Activated CD4-positive, alpha-beta T cell treated with anti-CD3 and anti-CD28 coated beads for 24 hours (primary cell): ENCODE data around the gene STOX1.
"Not testable (repeated sequence)": the region's sequence is repeated elsewhere in the genome, so short reads cannot be mapped to it uniquely, and the experiment has no call there.

Experiments used
- DNase-seq, 2 donors: peaks; one replicate each; pipeline ENCODE4 v3.0.0-alpha.2; 2020; ENCODE audit warnings: low read depth in 2 of 2

Gene STOX1

DNA sequence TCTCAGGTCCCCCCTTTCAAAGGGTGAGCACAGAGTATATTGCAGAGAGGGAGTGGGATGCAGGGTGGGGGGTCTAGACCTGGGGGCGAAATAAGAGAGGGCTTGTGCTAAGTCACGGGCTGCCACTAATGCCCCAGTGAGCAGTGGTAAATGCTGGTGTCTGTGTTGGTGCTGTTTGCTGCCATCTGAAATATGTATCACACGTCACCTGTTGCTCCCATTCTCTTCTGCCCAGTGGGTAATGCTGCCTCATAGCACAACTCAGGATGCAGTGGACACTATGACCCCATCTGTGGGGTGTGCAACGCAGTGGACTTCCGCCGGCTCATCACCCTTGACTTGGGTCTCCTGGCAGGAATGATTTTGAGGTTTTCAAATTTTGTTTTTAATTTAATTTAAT, 2.6 kb downstream of the STOX1 start:
- no peak for DNase-seq

DNA sequence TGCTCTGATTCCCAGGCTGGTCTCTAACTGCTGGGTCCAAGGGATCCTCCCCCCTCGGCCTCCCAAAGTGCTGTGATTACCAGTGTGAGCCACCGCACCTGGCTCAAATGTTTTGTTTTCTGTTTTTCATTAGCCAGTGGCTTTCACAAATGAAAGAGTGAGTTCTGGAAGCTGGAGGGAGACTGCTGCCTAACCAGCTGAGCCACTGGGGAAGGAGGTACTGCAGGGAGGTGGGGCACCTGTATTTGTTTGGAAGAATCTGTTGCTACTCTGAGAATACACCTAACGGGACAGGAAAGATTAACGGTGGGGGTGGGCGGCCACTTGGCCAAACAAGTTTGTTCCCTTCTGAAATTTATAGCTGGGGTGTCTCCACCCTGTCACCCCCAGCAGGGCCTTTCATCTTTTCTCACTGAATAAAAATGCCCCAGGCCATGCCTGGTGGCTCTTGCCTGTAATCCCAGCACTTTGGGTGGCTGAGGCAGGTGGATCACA, 4.7 kb downstream of the STOX1 start:
- no peak for DNase-seq

DNA sequence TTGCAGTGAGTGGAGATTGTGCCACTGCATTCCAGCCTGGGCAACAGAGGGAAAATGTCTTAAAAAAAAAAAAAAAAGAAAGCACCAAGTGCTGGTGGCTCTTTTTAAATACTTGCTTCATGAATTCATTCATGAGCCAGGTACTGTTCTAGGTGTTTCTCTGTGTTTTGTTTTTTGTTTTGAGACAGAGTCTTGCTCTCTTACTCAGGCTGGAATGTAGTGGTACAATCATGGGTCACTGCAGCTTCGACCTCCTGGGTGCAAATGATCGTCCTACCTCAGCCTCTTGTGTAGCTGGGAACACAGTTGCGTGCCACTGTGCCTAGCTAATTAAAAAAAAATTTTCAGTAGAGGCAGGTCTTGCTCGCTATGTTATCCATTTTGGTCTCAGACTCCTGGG, 5.3 kb downstream of the STOX1 start:
- DNase-seq = no peak

DNA sequence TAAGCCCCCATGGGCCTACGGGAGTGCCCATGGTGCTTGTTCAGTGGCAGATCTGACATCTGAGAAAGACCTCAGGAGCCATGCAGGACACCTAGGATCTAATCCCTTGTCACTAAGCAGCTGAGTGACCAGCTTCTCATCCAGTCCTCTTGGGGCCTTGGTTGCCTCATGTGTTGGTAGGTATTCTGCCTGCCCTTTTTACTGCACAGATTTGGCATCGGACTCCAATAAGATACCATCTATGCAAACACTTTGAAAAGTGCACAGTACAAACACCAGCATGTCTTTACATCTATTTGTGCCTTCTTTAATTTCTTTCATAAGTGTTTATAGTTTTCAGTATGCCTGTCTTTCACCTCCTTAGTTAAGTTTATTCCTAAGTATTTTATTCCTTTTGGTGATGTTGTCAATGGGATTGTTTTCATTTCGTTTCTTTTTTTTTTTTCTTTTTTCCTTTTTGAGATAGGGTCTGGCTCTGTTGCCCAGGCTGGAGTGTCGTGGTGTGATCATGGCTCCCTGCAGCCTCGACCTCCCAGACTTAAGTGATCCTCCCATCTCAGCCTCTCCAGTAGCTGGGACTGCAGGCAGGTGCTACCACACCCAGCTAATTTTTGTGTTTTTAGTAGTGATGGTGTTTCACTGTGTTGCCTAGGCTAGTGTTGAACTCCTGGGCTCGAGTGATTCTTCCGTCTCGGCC, 10.4 kb downstream of the STOX1 start:
- DNase-seq = no peak

DNA sequence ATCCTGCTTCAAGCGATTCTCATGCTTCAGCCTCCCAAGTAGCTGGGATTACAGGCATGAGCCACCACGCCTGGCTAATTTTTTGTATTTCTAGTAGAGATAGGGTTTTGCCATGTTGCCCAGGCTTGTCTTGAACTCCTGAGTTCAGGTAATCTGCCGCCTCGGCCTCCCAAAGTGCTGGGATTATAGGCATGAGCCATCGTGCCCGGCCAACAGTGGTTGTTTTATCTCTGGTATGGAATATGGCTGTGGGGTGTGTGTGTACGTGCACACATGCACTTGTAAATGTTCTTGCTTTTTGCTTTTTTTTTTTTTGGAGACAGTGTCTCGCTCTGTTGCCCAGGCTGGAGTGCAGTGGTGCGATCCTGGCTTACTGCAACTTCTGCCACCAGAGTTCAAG, 13.3 kb downstream of the STOX1 start:
- DNase-seq = not testable (repeated sequence)

DNA sequence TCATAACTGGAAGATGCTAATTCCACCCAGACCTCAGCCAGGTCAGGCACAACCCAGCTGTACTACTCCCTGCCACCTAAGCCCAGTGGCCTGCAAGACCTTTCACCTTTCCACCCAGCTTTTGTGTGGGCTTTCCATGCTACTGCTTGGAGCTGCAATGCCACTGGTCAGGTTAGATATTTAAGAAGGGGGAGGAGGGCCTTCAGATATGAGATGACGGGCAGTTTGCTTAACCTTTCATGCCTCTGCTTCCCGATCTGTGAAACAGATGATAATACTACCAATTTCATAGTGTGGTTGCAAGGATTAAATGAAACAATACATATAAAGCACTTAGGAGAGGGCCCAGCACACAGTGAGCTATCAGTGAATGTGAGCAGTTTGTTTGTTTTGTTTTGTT, 20.9 kb downstream of the STOX1 start:
- no peak for DNase-seq

DNA sequence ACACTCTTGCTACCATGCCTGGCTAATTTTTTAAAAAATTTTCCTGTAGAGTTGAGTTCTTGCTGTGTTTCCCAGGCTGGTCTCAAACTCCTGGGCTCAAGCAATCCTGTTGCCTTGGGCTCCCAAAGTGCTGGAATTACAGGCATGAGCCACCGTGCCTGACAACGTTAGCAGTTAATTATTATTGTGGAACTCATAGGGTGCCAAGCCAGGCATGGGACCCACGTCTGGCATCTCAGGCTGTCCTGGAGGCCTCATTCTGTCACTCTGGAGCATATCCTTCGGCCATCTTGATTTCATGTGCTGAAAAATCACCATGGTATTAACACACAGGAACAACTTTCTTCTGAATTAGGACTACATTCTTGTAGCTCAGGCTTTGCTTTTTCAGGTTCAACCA, 21.5 kb downstream of the STOX1 start:
- no peak for DNase-seq

DNA sequence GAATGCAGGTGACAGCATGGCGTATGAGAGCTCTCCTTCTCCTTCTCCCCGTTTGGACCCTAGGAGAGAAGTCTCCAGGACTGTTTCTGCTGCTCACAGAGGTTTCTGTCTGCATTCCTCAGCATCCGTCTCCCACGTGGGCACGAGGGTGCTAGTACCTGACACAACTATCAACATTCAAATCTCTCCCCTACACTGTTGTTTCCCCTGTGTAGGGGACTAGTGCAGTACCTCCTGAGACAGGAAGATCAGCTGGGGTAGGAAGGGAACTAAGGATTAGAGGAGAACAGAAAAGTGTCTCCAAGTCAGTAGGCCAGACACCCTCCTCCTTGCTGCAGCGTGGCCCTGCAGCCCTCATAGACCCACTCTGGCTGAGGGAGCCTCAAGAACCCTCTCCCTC, 29.0 kb downstream of the STOX1 start:
- no peak for DNase-seq

DNA sequence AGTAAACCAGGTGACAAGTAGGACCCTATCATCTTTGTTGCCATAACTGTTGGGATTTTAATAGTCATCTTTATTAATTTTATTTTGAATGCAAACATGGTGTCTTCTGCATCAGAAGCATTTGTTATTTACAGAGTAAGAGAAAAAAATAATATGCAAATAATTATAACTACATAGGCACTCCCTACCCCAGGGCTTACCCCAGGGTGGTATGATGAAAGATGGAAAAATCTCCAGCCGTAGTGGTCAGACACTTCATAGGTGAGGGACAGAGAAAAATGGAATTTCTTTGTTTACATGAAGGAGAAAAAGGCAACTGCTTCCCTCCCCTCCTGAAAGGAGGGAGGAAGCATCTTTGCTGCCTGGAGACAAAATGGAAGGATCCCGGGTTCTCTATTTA, 29.7 kb downstream of the STOX1 start:
- no peak for DNase-seq

DNA sequence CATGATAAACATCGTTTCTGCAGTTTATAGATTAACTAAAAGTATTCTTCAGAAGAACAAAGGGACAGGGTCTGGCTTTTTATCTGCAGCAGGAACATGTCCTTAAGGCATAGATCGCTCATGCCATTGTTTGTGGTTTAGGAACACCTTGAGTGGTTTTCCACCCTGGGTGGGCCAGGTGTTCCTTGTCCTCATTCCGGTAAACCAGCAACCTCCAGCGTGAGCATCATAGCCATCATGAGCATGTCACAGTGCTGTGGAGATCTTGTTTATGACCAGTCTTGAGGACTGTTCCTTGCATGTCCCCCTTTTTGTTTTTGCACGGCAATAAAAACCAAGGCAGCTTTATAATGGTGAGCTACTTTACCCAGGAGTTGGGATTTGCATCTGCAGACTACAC, 33.9 kb downstream of the STOX1 start:
- DNase-seq = no peak

DNA sequence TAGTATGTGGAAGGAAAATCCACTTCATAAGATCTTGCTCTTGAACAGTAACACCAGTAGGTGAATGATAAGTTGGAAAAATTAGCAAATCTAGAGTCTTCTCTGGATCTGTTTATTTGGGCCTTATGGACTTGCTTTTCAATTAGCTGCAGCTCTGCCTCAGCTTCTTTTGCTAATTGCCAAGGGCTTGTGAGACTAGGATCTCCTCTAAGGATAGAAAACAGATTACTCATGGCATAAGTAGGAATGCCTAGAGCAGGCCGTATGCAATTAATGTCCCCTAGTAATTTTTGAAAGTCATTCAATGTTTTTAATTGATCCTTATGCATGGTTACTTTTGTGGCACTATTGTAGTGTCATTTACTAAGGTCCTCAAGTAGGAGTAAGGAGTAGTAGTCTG, 37.3 kb downstream of the STOX1 start:
- DNase-seq = no peak

DNA sequence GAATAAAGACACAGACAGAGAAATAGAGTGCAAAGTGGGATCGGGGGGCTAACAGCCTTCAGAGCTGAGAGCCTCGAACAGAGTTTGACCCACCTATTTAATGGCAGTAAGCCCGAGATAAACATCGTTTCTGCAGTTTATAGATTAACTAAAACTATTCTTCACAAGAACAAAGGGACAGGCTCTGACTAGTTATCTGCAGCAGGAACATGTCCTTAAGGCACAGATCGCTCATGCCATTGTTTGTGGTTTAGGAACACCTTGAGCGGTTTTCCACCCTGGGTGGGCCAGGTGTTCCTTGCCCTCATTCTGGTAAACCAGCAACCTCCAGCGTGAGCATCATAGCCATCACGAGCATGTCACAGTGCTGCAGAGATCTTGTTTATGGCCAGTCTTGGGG, 40.8 kb downstream of the STOX1 start:
- not testable (repeated sequence) for DNase-seq

DNA sequence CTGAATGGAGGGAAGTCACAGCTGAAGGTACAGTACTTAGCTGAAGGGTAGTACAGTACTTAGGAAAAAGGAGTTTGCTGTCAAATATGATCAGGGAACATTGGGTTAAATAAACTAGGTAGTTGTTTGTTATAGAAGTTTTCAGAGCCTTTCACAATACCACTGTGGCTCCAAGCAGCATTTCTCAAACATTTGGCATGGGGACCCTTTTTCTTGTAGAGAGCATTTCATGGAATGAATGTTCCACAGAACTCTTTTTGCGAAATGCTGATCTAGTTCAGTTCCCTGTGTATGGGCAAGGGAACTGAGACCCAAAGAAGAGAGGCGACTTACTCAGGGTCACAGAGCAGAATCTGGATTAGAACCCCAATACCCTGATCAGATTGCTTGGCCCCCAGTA, 42.3 kb downstream of the STOX1 start:
- no peak for DNase-seq

DNA sequence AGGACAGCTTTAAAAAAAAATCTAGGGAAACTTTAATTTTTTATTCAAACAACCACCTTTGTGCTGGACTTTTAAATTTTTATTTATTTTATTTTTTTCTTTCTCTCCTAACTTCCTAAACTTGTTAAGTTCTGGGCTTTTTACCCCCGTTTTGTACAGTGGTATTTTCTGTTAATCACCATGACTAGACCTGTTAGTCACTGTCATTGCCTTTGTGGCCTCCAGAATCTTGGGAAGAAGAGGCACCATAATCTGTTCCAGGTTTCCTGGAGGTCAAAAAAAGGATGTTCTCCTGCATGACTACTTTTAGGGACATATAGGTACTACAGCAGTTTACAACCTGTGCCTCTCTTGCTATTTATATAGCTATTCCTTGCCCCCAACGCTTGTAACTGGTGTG, 42.7 kb downstream of the STOX1 start:
- DNase-seq = no peak

DNA sequence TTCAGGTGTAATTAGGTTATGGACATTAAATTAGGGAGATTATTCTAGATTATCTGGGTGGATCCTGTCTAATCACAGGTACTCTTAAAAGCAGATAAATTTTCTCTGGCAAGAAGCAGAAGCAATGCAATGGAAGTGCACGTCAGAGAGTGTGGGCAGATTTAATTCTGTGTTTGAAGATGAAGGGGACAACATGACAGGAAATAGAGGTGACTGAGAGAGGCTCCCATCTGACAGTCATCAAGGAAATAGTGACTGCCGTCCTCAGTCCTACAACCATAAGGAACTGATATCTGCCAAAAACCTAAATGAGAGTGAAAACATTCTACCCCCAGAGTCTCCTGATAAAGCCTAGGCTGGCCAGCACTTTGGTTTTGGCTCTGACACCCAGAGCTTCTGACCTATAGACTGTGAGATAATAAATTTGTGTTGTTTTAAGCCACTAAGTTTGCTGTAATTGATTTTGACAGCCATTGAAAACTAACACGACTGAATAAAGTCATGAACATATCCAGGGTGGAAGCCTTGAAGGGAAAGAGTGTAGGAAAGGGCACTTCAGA, 43.3 kb downstream of the STOX1 start:
- DNase-seq = no peak

DNA sequence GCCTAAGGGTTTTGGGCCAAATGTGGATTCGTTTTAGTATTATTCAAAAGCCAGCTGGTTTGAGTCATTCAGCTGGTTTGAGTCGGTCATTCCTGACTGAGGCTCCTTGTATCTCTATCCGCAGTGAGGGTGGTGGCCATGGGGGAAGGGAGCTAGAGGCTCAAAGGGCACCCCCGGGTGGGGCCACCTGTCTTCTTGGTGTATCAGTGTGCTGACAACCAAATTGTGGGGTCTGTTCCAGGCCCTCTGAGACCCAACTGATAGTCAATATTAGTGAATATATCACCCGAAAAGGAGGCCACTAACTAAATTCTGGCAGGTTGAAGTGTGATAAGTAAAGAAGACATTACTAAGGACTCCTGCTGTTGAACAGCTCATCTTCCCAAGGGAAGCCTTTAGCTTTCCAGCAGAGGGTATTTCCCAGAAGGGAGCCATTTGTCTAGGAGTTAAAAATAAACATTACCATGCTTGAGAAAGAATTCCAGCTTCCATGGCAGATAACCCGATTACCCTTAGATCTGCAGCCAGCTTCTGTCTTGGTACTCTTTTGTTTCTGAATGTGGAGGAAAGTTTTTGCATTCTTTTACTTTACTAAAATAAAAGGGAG, 43.9 kb downstream of the STOX1 start:
- DNase-seq = no peak

DNA sequence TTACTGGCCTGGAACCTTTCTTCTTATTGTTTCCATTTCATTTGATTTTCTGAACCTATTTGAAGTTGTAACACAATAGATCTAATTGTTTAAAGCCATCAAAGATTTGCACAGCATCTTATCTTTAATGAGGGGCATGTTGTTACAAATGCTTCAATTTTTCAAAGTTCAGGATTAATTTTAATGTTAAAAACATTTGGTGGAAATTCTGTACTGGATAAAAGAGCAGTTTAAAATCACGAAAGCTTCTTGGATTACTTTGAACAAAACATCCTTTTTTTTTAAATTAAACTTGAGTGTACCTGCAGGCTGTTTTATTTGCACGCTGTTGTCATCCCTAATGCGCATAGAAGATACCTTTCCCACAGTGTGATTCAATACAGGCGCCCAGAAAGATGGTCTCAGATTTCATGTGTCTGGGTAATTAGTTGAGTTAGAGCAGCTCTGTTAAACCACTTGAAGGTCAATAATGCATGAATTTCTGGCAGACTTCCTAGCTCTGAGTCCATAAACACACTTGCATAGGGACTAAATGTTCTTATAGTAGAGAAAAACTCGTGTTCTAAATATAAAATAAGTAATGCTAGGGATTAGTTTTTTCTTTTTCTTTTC, 44.5 kb downstream of the STOX1 start:
- no peak for DNase-seq

DNA sequence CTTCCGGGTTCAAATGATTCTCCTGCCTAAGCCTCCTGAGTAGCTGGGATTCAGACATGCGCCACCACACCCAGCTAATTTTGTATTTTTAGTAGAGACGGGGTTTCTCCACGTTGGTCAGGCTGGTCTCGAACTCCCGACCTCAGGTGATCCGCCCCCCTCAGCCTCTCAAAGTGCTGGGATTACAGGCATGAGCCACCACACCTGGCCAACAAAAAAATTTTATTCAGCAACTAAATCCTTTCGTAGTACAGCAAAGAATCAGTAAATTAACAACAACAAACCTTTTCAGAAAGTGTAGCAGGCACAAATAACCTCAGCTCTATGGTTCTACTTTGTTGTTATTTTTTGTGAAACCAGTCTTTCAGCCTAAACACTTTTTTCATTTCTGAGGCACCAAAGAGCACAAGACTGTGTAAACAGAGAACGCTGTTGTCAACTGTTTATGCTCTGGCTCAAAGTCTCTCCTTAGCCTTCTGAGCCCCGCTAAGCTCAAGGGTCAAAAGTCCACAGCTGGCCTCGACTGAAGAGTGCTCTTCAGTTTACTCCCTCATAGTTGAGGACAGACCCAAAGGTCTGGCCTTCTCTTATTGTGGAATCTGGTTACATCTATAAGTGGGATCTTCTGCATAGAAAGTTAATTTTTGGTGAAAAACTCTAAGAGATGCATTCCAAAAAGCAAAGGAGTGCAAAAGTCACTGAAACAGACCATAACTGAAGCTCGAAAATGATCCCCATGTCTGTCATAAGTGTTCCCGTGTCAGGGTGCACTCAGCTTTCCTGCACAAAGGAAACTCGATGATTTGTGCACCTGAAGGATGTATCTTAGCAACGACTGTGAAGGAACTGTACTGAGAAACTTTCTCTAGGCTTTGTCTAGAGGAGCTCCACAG, 49.2 kb downstream of the STOX1 start:
- no peak for DNase-seq

DNA sequence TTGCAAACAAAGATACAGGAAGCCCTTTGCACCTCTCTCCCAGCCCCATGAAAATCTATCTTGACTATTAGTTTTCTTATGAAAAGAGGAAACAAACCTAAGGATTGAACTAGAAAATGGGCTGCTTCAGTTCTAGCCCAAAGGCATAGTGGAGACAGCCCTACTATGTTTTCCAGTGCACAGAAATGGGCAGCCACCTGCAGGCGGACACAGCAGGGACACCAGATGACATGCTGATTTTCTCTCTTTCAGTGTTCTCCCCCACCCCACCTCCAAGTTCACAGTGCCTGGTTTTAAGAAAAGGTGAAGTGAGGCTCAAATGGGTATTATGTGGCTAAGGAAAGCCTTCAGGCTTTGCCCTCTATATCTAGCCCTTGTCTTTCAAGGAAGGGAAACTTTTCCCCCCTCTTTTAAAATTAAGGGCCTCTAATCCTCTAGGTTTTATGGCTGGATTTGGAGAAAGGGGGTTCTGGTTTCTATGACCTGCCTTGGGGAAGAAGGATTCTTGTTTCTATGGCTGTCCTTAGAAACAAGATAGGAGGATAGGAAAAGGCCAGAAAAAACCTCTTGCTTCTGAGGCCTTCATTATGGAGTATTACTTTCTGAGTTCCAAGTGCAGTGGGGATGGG, 50.3 kb downstream of the STOX1 start:
- no peak for DNase-seq

DNA sequence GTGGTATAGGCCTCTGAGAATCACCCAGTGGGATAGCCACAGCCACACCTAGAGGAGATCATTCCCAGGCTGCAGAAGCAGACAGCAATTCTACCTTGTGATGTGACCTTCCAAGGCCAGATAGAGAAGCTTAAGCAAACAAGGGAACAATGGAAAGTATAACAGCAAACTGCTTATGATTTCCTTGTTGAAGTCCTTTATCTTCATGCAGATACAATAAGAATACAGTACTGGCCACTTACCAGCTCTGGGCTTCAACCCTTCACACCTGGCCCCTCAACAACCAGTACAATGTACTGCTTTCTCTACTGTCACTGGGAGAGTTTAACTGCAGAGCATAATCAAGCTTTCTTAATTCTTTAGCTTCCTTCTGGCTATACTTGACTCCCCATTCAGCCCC, 51.2 kb downstream of the STOX1 start:
- no peak for DNase-seq

DNA sequence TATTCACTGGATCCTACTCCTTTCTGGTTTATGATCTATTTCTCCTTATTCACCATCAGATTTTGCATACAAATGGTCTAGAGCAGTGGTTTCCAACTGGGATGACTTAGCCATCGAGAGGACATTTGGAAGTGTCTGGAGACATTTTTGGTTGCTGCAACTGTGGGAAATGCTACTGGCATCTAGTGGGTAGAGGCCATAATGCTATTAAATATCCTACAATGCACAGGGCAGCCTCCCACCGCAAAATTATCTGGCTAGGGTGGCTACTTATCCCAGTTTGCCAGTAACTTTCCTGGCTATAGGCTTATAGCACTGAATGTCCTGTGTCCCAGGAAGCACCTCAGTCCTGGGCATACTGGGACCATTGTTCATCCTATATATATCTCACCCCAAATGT, 52.3 kb downstream of the STOX1 start:
- no peak for DNase-seq

DNA sequence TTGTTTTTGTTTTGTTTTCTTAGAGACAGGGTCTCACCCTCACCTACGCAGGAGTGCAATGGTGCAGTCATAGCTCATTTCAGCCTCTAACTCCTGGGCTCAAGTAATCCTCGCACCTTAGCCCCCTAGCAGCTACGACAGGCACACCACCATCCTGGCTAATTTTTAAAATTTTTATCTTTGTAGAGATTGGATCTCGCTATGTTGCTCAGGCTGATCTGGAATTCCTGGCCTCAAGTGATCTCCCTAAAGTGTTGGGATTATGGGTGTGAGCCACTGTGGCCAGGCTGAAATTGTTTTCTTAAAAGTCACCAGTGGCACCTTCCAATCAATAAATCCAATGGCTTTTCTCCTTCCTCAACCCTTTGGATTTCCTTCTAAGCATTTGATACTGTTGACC, 52.9 kb downstream of the STOX1 start:
- DNase-seq = no peak
